Measurements from ENCODE around the gene ADARB1.

The ADARB1 gene

GRCh38 chr21:45039317-45040156 is 34.8 kb upstream of the ADARB1 start:
- DNase-seq (ENCODE audit: low spot score): no peak

GRCh38 chr21:45040157-45040711 is 34.1 kb upstream of the ADARB1 start:
- no peak for DNase-seq (ENCODE audit: low spot score)

- no peak for DNase-seq (ENCODE audit: low spot score)
Measured at GRCh38 chr21:45040739-45041138, 33.6 kb upstream of the ADARB1 start.

- DNase-seq (ENCODE audit: low spot score): peak; percentile 91
Measured at GRCh38 chr21:45041351-45041805, 33.0 kb upstream of the ADARB1 start.

GRCh38 chr21:45041984-45042663 is 32.3 kb upstream of the ADARB1 start:
- no peak for DNase-seq (ENCODE audit: low spot score)

- no peak for DNase-seq (ENCODE audit: low spot score)
Measured at GRCh38 chr21:45042664-45043161, 31.7 kb upstream of the ADARB1 start.

- no peak for DNase-seq (ENCODE audit: low spot score)
Measured at GRCh38 chr21:45043541-45044020, 30.8 kb upstream of the ADARB1 start.

GRCh38 chr21:45045481-45045880 is 28.9 kb upstream of the ADARB1 start:
- DNase-seq (ENCODE audit: low spot score): no peak

- DNase-seq (ENCODE audit: low spot score): no peak
Measured at GRCh38 chr21:45047257-45047656, 27.1 kb upstream of the ADARB1 start.

- DNase-seq (ENCODE audit: low spot score): no peak
Measured at GRCh38 chr21:45048026-45048698, 26.2 kb upstream of the ADARB1 start.

- no peak for DNase-seq (ENCODE audit: low spot score)
Measured at GRCh38 chr21:45048968-45049367, 25.4 kb upstream of the ADARB1 start.

GRCh38 chr21:45049714-45050344 is 24.6 kb upstream of the ADARB1 start:
- DNase-seq (ENCODE audit: low spot score): no peak

GRCh38 chr21:45050345-45050796 is 24.0 kb upstream of the ADARB1 start:
- no peak for DNase-seq (ENCODE audit: low spot score)

- no peak for DNase-seq (ENCODE audit: low spot score)
Measured at GRCh38 chr21:45050797-45051489, 23.4 kb upstream of the ADARB1 start.

GRCh38 chr21:45051580-45052434 is 22.6 kb upstream of the ADARB1 start:
- DNase-seq (ENCODE audit: low spot score): no peak

- no peak for DNase-seq (ENCODE audit: low spot score)
Measured at GRCh38 chr21:45052960-45053359, 21.4 kb upstream of the ADARB1 start.

GRCh38 chr21:45053561-45054226 is 20.7 kb upstream of the ADARB1 start:
- DNase-seq (ENCODE audit: low spot score): no peak

- DNase-seq (ENCODE audit: low spot score): no peak
Measured at GRCh38 chr21:45054227-45054926, 20.0 kb upstream of the ADARB1 start.

All from AG08395 (cell line).